ENCODE data around the gene ACAA1. TPM values are rescaled to one million over a fixed set of nuclear protein-coding genes. Genes with fewer than 3 reads are reported as not detected.

Gene ACAA1
- total and polyA plus RNA-seq, 10 of the 15 experiments (the other 5 are each of a cell fraction or from before 2014, with no cell fraction given) = 5.7 to 85.4 (median 60.6) TPM

GRCh38 chr3:38140326-38141172 is 3.6 kb upstream of the ACAA1 start:
- Histone ChIP-seq H4K20me1 (ENCODE audit: control insufficient read depth, insufficient read depth) (no peaks in the 10 kb centered on the region), H3K79me2 (ENCODE audit: control insufficient read depth, insufficient read depth, low read length) (peaks cover 57% of the 10 kb centered on the region), H3K27ac (ENCODE audit: control insufficient read depth, insufficient read depth) (no peak overlapping the region), H3K36me3 (ENCODE audit: control insufficient read depth in 2 of 2, insufficient read depth in 2 of 2, low read length in 1 of 2) (peaks cover 0 to 15% of the 10 kb centered on the region in 2 experiments; a peak in 1 of 4 replicates), H2AFZ (ENCODE audit: control insufficient read depth, low read depth, low read length) (no peak overlapping the region), H3K4me1 (ENCODE audit: control insufficient read depth, insufficient read depth, low read length) (peaks cover 34% of the 10 kb centered on the region), H3K27me3 (replicated peaks in 1 of 2; ENCODE audit: control insufficient read depth in 2 of 2, insufficient read depth in 2 of 2, low read length in 1 of 2) (no peaks in the 10 kb centered on the region), H3K9me3 (replicated peaks; ENCODE audit: control insufficient read depth, insufficient read depth, low read length) (no peaks in the 10 kb centered on the region; the same call in 1 of the 3 replicates), H3K4me3 (peak overlapping the region; percentile 98; the same call in 1 of the 2 replicates), H3K4me2 (ENCODE audit: control insufficient read depth, insufficient read depth) (peak overlapping the region; percentile 99), H3K9ac (ENCODE audit: control insufficient read depth, insufficient read depth, low read length) (peak overlapping the region; percentile 10; the same call in 1 of the 2 replicates)
- CTCF ChIA-PET = interaction anchor here (0.6 to 8.2 kb wide), 8 partner anchors 10 to 206 kb away, joined by 3 to 74 read pairs (median 6); partner anchors contain the start of genes OXSR1 and XYLB
- no TSS peak for BruUV-seq (replicated peaks)
- FAIRE-seq = no peak
- DNase-seq (ENCODE audit: low read depth, low spot score) = no peak
- in situ Hi-C loops (cut with MboI) = no loop called here
- POLR2A ChIA-PET = interaction anchor here (0.5 to 8.8 kb wide), 6 partner anchors 14 to 127 kb away, joined by 3 to 146 read pairs (median 12); partner anchors contain the start of gene OXSR1
- RAD21 ChIA-PET (ENCODE audit: unreplicated experiment) = interaction anchor here (1.0 to 5.0 kb wide), 4 partner anchors 24 to 141 kb away, joined by 3 to 62 read pairs (median 4); partner anchors contain the start of genes DLEC1, OXSR1 and SLC22A14
- ATAC-seq = no peak
- SMC1A ChIA-PET (ENCODE audit: uncharacterized antibody, unreplicated experiment) = interaction anchor here (1.1 to 8.2 kb wide), 7 partner anchors 14 to 93 kb away, joined by 3 to 92 read pairs (median 5); partner anchors contain the start of gene OXSR1
- WGBS (ENCODE audit: insufficient coverage, insufficient replicate concordance, low lambda C conversion rate, missing lambda C conversion rate) = 99% methylated on average over 13 of the region's 13 CpGs
- intact Hi-C loops (cut with micrococcal nuclease; ENCODE audit: unreplicated experiment) = no loop called here
- TF ChIP-seq MTA3 (IDR thresholded peaks at IDR 0.05; ENCODE audit: borderline replicate concordance, low read length) = no peak
- TF ChIP-seq ZNF207 (IDR thresholded peaks at IDR 0.05; ENCODE audit: borderline replicate concordance) = no peak
- TF ChIP-seq, protein P1, sequence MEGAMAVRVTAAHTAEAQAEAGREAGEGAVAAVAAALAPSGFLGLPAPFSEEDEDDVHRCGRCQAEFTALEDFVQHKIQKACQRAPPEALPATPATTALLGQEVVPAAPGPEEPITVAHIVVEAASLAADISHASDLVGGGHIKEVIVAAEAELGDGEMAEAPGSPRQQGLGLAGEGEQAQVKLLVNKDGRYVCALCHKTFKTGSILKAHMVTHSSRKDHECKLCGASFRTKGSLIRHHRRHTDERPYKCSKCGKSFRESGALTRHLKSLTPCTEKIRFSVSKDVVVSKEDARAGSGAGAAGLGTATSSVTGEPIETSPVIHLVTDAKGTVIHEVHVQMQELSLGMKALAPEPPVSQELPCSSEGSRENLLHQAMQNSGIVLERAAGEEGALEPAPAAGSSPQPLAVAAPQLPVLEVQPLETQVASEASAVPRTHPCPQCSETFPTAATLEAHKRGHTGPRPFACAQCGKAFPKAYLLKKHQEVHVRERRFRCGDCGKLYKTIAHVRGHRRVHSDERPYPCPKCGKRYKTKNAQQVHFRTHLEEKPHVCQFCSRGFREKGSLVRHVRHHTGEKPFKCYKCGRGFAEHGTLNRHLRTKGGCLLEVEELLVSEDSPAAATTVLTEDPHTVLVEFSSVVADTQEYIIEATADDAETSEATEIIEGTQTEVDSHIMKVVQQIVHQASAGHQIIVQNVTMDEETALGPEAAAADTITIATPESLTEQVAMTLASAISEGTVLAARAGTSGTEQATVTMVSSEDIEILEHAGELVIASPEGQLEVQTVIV (IDR thresholded peaks at IDR 0.05; ENCODE audit: borderline replicate concordance, partially characterized antibody) = no peak
- no peak for TF ChIP-seq SIN3A (IDR thresholded peaks at IDR 0.05; ENCODE audit: low read depth, low read length)
- TF ChIP-seq ZNF622 (IDR thresholded peaks at IDR 0.05) = no peak
- no peak for TF ChIP-seq CHD2 (IDR thresholded peaks at IDR 0.05; ENCODE audit: borderline replicate concordance, low read depth, low read length)
- TF ChIP-seq SMARCA5 (IDR thresholded peaks at IDR 0.05) = no peak
- no peak for TF ChIP-seq SRF (IDR thresholded peaks at IDR 0.05; ENCODE audit: low read depth in 2 of 2, low read length in 2 of 2)
- TF ChIP-seq NFYA (IDR thresholded peaks at IDR 0.05; ENCODE audit: borderline replicate concordance, low read depth, low read length) = no peak
- peak; percentile 36; the same call in 1 of the 2 replicates for TF ChIP-seq MLLT1 (IDR thresholded peaks at IDR 0.05)
- TF ChIP-seq SUPT20H (IDR thresholded peaks at IDR 0.05; ENCODE audit: borderline replicate concordance, control insufficient read depth, low read depth, low read length) = no peak
- TF ChIP-seq, protein P2, sequence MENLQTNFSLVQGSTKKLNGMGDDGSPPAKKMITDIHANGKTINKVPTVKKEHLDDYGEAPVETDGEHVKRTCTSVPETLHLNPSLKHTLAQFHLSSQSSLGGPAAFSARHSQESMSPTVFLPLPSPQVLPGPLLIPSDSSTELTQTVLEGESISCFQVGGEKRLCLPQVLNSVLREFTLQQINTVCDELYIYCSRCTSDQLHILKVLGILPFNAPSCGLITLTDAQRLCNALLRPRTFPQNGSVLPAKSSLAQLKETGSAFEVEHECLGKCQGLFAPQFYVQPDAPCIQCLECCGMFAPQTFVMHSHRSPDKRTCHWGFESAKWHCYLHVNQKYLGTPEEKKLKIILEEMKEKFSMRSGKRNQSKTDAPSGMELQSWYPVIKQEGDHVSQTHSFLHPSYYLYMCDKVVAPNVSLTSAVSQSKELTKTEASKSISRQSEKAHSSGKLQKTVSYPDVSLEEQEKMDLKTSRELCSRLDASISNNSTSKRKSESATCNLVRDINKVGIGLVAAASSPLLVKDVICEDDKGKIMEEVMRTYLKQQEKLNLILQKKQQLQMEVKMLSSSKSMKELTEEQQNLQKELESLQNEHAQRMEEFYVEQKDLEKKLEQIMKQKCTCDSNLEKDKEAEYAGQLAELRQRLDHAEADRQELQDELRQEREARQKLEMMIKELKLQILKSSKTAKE (IDR thresholded peaks at IDR 0.05; ENCODE audit: low read depth, poor library complexity, severe bottlenecking) = no peak
- TF ChIP-seq SREBF1 (IDR thresholded peaks at IDR 0.05; ENCODE audit: low read length) = no peak
- TF ChIP-seq NBN (IDR thresholded peaks at IDR 0.05) = no peak
- peak; percentile 41 for TF ChIP-seq MEF2B (IDR thresholded peaks at IDR 0.05; ENCODE audit: partially characterized antibody, poor library complexity, severe bottlenecking)
- no peak for TF ChIP-seq PML (IDR thresholded peaks at IDR 0.05; ENCODE audit: low read length)
- TF ChIP-seq TCF12 (IDR thresholded peaks at IDR 0.05; ENCODE audit: low read depth, low read length) = no peak

Data from GM12878 (cell line).